ENCODE data around the gene ATOH8. TPM values are rescaled to one million over a fixed set of nuclear protein-coding genes. Genes with fewer than 3 reads are reported as not detected.
"Not testable (repeated sequence)": the region's sequence is repeated elsewhere in the genome, so short reads cannot be mapped to it uniquely, and the experiment has no call there.

ATOH8 gene
- total RNA-seq, result 69.4 TPM
- long read RNA-seq, transcript ATOH8-201 (3 exons, 2,438 nt), result major isoform, 62 of 81 reads
- long read RNA-seq, partial matches to known transcripts, result 2 of 81 reads
- long read RNA-seq, other reads (novel, unspliced or antisense), result 16 of 81 reads

- peak; percentile 94 for DNase-seq (ENCODE audit: low spot score)
These were observed at the start of gene ATOH8 for GRCh38 chr2:85753525-85754312. ATOH8 (plus strand) TSS chr2:85753991; CDS start chr2:85754190, 199 bp downstream.

GRCh38 chr2:85704038-85704437 lies 49.8 kb upstream of the ATOH8 start:
- no peak for DNase-seq (ENCODE audit: low spot score)

DNA sequence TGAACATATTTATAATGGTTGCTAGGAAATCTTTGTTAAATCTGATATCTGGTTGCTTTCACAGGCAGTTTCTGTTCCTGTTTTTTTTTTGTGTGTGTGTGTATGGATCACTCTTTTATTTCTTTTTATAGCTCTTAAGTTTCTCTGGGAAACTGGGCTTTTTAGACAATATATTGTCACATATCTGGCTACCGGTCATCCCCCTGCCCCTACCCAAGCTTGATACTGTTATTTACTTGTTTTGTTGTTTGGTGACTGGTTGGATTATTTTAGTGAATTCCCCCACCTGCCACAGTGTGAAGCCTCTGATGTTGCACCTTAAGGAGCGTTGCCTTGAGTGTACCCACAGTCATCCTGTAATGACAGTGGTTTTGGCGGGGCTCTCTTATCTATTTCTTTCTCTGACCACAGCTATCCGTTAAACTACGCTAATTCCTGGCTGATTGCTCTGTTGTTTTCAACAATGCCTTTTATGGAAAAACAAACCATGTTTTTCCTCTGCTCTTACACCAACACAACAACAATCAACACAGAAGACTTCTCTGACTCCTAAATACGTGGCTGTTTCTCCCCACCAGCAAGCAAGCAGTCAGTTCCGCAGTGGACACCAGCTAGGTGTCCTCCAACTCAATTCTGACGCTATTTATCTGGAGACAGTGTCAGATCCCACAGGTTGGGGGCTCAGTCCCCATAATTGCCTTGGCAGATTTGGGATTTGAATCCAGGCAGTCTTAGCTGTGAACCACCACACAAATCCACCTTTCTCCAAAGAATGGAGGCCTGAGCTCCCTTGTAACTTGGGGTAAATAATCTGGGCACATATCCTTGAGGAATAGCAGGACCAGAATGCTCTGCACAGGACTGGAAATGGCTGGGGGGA lies 48.8 kb upstream of the ATOH8 start:
- DNase-seq (ENCODE audit: low spot score), result no peak

DNA sequence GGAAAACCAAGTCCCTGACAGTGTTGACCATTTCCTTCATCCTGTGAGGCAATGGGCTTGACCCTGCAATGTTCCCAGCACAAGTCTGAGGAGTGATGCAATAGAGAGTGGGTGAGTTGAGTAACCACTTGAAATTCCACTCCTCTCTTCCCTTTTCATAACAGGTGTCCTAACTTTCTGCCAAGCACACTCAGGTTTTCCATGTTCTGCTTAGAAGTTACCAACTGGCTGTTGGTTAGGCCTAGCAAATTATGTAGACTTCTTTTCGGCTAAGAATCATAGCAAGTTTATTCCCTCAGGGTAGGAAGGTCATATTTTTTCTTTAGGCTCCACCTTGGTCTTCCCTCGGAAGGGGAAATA lies 48.1 kb upstream of the ATOH8 start:
- no peak for DNase-seq (ENCODE audit: low spot score)

GRCh38 chr2:85706063-85706462 lies 47.7 kb upstream of the ATOH8 start:
- no peak for DNase-seq (ENCODE audit: low spot score)

GRCh38 chr2:85706599-85707296 lies 47.0 kb upstream of the ATOH8 start:
- DNase-seq (ENCODE audit: low spot score), result no peak

GRCh38 chr2:85707304-85707703 lies 46.5 kb upstream of the ATOH8 start:
- no peak for DNase-seq (ENCODE audit: low spot score)

- DNase-seq (ENCODE audit: low spot score), result no peak
These were observed 45.1 kb upstream of the ATOH8 start for GRCh38 chr2:85708641-85709040.

- DNase-seq (ENCODE audit: low spot score), result no peak
These were observed 44.4 kb upstream of the ATOH8 start for GRCh38 chr2:85709401-85709811.

- DNase-seq (ENCODE audit: low spot score), result no peak
These were observed 42.9 kb upstream of the ATOH8 start for GRCh38 chr2:85710687-85711577.

GRCh38 chr2:85711578-85712060 lies 42.2 kb upstream of the ATOH8 start:
- no peak for DNase-seq (ENCODE audit: low spot score)

GRCh38 chr2:85712336-85712735 lies 41.5 kb upstream of the ATOH8 start:
- no peak for DNase-seq (ENCODE audit: low spot score)

GRCh38 chr2:85712849-85713612 lies 40.8 kb upstream of the ATOH8 start:
- DNase-seq (ENCODE audit: low spot score), result no peak

DNA sequence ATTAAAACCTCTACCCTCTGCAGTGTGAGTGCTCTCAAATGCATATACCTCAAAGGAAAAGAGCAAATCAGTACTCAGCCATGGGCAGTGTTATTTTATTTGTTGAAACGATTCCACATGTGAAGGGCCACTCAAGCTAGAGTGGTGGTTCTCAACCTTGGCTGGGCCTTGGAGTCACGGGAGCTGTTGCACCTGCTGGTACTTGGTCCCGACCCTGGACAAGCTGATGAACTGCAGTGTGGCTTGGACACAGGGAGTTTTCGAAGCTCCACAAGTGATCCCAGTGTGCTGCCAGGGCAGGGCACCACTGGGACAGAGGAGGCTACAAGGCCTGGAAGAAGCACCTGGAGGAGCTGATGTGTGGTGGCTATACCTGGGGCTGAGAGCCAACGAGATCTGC lies 40.0 kb upstream of the ATOH8 start:
- no peak for DNase-seq (ENCODE audit: low spot score)

DNA sequence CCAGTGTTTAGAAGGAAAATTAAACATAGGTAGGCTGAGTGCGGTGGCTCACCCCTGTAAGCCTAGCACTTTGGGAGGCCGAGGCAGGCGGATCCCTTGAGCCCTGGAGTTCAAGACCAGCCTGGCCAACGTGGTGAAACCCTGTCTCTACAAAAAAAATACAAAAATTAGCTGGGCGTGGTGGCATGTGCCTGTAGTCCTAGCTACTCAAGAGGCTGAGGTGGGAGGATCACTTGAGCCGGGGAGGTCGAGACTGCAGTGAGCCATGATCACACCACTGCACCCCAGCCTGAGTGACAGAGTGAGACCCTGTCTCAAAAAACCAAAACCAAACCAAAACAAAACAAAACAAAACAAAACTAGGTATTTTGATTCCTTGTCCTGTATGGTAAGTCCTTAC lies 39.4 kb upstream of the ATOH8 start:
- DNase-seq (ENCODE audit: low spot score), result not testable (repeated sequence)

- no peak for DNase-seq (ENCODE audit: low spot score)
These were observed 39.0 kb upstream of the ATOH8 start for GRCh38 chr2:85714841-85715240.

DNA sequence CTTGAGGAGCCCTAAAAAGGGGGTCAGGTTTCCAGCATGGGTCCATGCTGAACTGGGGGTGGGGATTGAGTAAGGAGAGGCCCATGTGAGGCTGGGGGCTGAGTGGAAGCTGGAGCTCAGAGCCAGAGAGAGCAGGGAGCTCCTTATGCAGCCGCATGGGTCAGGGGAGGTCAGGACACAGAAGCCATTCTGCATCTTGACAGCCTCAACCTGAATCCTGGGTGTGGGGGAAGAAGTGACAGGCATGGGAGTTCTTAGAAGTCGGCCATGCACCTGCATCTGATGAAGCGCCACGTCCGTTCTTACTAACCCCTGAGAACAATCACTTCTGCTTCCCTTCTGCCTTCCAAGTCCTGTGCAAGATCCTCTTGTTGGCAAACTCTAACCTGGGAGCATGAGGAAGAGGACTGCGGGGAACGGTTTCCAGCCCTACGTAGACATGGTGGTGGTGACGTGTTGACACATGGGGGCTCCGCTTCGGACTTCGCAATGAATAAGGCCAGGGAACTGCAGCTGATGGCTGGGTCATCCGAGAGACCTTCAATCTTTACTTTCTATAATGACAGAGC lies 37.4 kb upstream of the ATOH8 start:
- DNase-seq (ENCODE audit: low spot score), result no peak

DNA sequence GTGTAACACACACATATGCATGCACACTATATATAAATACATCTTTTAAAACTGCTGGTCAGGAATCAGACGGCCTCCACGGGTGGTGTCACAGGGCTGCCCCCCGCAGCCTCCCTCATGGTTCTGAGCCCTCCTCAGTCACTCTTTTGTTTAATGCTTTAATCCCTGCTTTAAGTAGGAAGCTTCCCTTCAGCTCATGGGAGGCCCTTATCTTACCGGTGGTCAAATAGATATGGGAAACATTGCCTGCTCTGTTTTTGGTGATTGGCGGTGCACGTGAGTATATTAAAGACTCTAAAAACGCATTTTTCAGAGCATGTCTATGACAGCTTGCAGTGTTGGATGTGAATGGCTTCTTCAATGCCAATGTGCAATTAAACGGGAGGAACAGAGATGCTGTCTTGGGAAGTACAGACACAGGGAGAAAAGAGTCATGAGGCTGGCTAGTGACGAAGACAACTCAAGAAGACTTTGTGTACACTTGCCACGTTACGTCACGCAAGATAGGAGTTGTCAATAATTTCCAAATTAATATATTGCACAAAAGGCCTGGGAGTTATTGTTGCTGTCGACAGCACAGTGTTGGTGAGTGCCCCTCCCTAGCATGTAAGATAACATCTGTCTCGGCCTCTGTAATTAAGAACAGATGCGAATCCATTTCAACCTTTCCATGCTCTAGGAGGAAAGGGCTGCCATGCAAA lies 36.3 kb upstream of the ATOH8 start:
- DNase-seq (ENCODE audit: low spot score), result no peak

- DNase-seq (ENCODE audit: low spot score), result no peak
These were observed 35.8 kb upstream of the ATOH8 start for GRCh38 chr2:85718009-85718391.
